KMS-11 (cell line): ENCODE data around the gene STOML3.

Experiments used
- H2AFZ ChIP-seq: fragments of 200-600 bp; sonication (generic); 2 replicates; pipeline ENCODE4 v1.6.1; 2016; ENCODE audit warnings: antibody characterized with exemption, mixed run types, low read depth
- H3K27ac ChIP-seq: fragments of 200-600 bp; sonication (generic); 2 replicates; pipeline ENCODE4 v1.6.1; 2016; ENCODE audit warnings: mild to moderate bottlenecking, mixed run types
- H3K27me3 ChIP-seq: fragments of 200-600 bp; sonication (generic); 2 replicates; pipeline ENCODE4 v1.6.1; 2017; ENCODE audit warnings: mild to moderate bottlenecking, low read depth, mixed run types, moderate library complexity; ENCODE audit not compliant: insufficient read depth
- H3K36me3 ChIP-seq: fragments of 200-600 bp; sonication (generic); 2 replicates; pipeline ENCODE4 v1.6.1; 2017; ENCODE audit warnings: mild to moderate bottlenecking, mixed run types; ENCODE audit not compliant: insufficient read depth
- H3K4me1 ChIP-seq: fragments of 200-600 bp; sonication (generic); 2 replicates; pipeline ENCODE4 v1.6.1; 2016; ENCODE audit warnings: mild to moderate bottlenecking, low read depth, mixed run types; ENCODE audit not compliant: poor library complexity, severe bottlenecking
- H3K4me2 ChIP-seq: fragments of 200-600 bp; sonication (generic); 2 replicates; pipeline ENCODE4 v1.7.0; 2016; ENCODE audit warnings: mild to moderate bottlenecking, mixed run types
- H3K4me3 ChIP-seq: fragments of 200-600 bp; sonication (generic); IDR thresholded peaks from 2 replicates; pipeline ENCODE4 v1.6.1; 2017; ENCODE audit warnings: low read depth, low read length, mixed read lengths; ENCODE audit not compliant: insufficient read depth
- H3K79me2 ChIP-seq: fragments of 200-600 bp; sonication (generic); 2 replicates; pipeline ENCODE4 v1.6.1; 2016; ENCODE audit warnings: low read depth, mixed run types; ENCODE audit not compliant: insufficient read depth
- H3K9ac ChIP-seq: fragments of 200-600 bp; sonication (generic); 2 replicates; pipeline ENCODE4 v1.6.1; 2016; ENCODE audit warnings: mild to moderate bottlenecking, mixed run types
- H4K20me1 ChIP-seq: fragments of 200-600 bp; sonication (generic); 2 replicates; pipeline ENCODE4 v1.6.1; 2016; ENCODE audit warnings: mild to moderate bottlenecking, mixed run types; ENCODE audit not compliant: insufficient read depth
- TF ChIP-seq, protein P1 (sequence below): fragments of 200-600 bp; sonication (generic); conservative IDR thresholded peaks from 2 replicates; pipeline ENCODE4 v1.6.1; 2017; ENCODE audit warnings: low read depth, mild to moderate bottlenecking, antibody characterized with exemption, low read length, moderate library complexity, mixed read lengths

The STOML3 gene

GRCh38 chr13:38990693-38991092 lies at the start of gene STOML3:
Gene STOML3 (minus strand): TSS chr13:38990831. CDS start chr13:38990721, 110 bp downstream.
- TF ChIP-seq, protein P1, sequence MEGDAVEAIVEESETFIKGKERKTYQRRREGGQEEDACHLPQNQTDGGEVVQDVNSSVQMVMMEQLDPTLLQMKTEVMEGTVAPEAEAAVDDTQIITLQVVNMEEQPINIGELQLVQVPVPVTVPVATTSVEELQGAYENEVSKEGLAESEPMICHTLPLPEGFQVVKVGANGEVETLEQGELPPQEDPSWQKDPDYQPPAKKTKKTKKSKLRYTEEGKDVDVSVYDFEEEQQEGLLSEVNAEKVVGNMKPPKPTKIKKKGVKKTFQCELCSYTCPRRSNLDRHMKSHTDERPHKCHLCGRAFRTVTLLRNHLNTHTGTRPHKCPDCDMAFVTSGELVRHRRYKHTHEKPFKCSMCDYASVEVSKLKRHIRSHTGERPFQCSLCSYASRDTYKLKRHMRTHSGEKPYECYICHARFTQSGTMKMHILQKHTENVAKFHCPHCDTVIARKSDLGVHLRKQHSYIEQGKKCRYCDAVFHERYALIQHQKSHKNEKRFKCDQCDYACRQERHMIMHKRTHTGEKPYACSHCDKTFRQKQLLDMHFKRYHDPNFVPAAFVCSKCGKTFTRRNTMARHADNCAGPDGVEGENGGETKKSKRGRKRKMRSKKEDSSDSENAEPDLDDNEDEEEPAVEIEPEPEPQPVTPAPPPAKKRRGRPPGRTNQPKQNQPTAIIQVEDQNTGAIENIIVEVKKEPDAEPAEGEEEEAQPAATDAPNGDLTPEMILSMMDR = no peak
- H3K36me3 ChIP-seq = no peaks in the 10 kb centered on the region
- H3K4me2 ChIP-seq = no peak within 1 kb of the TSS
- no peaks in the 10 kb centered on the region for H4K20me1 ChIP-seq
- no peaks in the 10 kb centered on the region for H3K27me3 ChIP-seq
- H3K4me1 ChIP-seq = no peaks in the 10 kb centered on the region
- no peak within 1 kb of the TSS for H2AFZ ChIP-seq
- no peak within 1 kb of the TSS for H3K9ac ChIP-seq
- no peak within 1 kb of the TSS for H3K4me3 ChIP-seq
- no peaks in the 10 kb centered on the region for H3K79me2 ChIP-seq
- H3K27ac ChIP-seq = no peak within 1 kb of the TSS

DNA sequence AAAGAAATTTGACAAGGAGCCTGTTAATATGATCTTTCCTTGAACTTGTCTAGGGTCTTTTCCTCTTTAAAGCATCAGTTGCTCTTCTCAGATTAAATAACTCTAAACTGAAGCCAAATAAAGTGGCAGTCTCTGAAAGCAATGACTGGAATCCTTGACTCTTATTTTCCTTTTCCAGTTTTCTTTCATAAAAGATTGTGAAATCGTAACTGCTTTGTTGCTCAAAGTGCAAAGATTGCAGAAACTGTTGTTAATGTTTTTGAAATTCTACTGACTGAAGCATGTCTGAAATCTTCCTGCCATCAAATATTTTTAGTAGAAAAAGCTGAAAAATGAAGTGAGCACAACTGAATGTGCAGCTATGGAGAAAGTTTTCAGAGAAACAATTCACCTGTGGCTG lies 49.6 kb upstream of the STOML3 start:
- peaks cover 28% of the 10 kb centered on the region for H3K79me2 ChIP-seq
- no peaks in the 10 kb centered on the region for H4K20me1 ChIP-seq
- H2AFZ ChIP-seq = no peak overlapping the region
- H3K27ac ChIP-seq = peak overlapping the region; percentile 45; the same call in 1 of the 2 replicates
- no peak overlapping the region for H3K9ac ChIP-seq
- H3K27me3 ChIP-seq = no peaks in the 10 kb centered on the region
- TF ChIP-seq, protein P1 = no peak
- peak overlapping the region; percentile 66; the same call in 1 of the 2 replicates for H3K4me2 ChIP-seq
- no peak overlapping the region for H3K4me3 ChIP-seq
- no peaks in the 10 kb centered on the region for H3K36me3 ChIP-seq
- H3K4me1 ChIP-seq = peaks cover 25% of the 10 kb centered on the region

GRCh38 chr13:39039041-39039440 lies 48.4 kb upstream of the STOML3 start:
- peak overlapping the region; percentile 89 for H3K27ac ChIP-seq
- no peaks in the 10 kb centered on the region for H4K20me1 ChIP-seq
- H3K4me1 ChIP-seq = peaks cover 36% of the 10 kb centered on the region
- TF ChIP-seq, protein P1 = no peak
- peak overlapping the region; percentile 73; the same call in 1 of the 2 replicates for H2AFZ ChIP-seq
- peak overlapping the region; percentile 78 for H3K9ac ChIP-seq
- no peaks in the 10 kb centered on the region for H3K36me3 ChIP-seq
- no peaks in the 10 kb centered on the region for H3K27me3 ChIP-seq
- H3K4me3 ChIP-seq = no peak overlapping the region
- peaks cover 39% of the 10 kb centered on the region for H3K79me2 ChIP-seq
- H3K4me2 ChIP-seq = peak overlapping the region; percentile 84

GRCh38 chr13:39038569-39039030 lies 48.0 kb upstream of the STOML3 start:
- no peaks in the 10 kb centered on the region for H3K36me3 ChIP-seq
- H2AFZ ChIP-seq = peak overlapping the region; percentile 73
- H3K4me2 ChIP-seq = peak overlapping the region; percentile 84
- peaks cover 40% of the 10 kb centered on the region for H3K4me1 ChIP-seq
- H3K79me2 ChIP-seq = peaks cover 44% of the 10 kb centered on the region
- H3K27me3 ChIP-seq = no peaks in the 10 kb centered on the region
- TF ChIP-seq, protein P1 = no peak
- no peaks in the 10 kb centered on the region for H4K20me1 ChIP-seq
- H3K9ac ChIP-seq = peak overlapping the region; percentile 78
- no peak overlapping the region for H3K4me3 ChIP-seq
- peak overlapping the region; percentile 89 for H3K27ac ChIP-seq
